ENCODE results near the gene LRRC4C.

LRRC4C gene

DNA sequence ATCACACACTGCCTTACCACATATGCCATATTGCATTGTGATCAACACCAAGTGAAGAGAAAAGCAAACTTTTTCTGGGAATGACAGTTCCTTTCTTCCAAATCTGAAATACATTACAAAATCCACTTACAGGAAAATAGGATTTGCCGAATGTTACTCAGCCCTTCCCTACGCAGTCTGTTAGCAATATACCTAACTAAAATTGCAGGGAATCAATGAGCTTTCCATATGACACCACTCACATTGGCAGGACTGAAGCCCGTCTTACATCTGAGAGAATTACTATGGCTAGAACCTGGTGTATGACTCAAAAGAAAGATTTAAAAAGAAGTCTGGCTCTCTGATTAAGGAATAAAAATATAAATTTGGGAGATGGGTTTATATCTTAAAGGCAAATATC is 136.0 kb downstream of the LRRC4C start:
- DNase-seq (ENCODE audit: low spot score): no peak

DNA sequence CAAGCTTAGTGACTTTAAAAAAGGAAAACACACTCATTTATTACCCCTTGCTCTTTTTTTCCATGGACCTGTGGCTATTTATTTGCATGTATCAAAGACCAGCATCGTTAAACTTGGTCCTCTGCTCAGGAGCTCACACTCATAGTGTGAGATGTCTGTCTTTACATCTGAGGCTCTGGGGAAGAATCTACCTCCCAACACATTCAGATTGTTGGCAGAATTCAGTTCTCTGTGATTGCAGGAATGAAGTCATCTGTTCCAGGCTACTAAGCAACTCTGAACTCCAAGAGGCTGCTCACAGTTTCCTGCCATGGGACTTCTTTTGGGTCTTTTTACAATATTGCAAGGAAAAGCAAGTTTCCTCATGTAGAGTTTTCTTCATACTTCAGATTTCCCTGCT is 138.8 kb downstream of the LRRC4C start:
- DNase-seq (ENCODE audit: low spot score): no peak

DNA sequence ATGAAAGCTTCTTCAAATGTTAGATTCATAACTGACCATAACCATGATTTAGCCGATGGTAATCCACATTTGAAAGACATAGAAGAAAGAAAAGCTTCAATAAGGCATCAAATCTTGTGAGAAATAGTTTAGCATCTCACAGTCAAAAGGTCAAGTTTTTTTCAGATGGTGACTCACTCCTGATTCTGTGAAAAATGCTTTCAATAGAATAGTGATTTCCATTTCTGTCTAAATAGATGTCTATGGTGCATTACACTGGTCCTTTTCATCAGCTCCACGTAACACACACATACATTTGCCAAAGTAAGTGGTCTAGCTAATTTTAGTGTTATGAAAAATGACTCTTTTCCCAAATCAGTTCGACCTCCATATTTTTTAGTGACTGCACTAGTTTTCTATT is 139.2 kb downstream of the LRRC4C start:
- DNase-seq (ENCODE audit: low spot score): no peak

DNA sequence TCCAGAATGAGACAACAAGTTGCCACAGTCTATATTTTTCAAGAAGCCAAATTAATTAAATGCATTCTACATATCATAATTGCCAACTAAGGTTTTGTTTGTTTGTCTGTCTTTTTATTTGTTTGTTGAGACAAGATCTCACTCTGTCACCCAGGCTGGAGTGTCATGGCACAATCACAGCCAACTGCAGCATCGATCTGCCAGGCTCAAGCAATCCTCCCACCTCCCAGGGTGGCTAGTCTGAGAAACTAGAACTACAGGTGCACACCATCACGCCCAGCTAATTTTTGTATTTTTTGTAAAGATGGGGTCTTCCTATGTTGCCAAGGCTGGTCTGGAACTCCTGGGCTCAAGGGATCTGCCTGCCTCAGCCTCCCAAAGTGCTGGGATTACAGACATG is 140.0 kb downstream of the LRRC4C start:
- DNase-seq (ENCODE audit: low spot score): no peak

DNA sequence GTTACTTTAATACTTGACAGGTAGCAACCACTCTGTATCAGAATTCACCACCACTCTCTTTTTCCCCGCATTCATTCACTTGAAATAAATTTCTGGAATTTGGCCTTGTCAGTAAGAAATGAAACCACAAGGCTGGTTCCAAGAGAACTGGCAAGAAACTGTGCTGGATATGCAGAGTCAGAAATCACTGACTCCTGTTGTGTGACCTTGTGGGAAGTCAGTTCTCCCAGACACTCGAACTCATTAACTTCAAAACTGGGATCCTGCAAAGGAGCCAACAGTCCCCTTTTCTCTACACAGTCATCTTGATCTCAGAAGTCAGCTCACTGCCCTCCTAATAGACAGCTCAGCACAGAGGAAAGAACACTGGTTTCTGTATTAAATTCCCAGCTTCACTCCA is 142.7 kb downstream of the LRRC4C start:
- DNase-seq (ENCODE audit: low spot score): no peak

DNA sequence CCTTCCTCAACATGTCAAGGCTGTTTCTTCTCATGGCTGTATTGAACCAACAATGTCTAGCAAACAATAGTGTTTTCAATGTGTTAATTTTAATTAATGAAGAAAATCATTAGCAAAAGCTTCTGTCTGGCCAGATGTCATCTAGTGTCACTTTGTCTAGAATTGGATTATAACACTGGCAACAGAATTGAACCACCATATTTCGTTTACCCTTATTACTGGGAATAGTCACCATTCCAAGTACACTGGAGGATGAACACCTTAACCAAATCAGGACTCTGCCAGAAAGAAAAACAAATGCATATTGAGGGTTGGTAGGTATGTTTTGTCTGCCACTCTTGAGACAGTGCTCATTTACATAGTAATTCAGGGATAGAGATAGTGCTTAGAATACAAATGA is 146.2 kb downstream of the LRRC4C start:
- no peak for DNase-seq (ENCODE audit: low spot score)

DNA sequence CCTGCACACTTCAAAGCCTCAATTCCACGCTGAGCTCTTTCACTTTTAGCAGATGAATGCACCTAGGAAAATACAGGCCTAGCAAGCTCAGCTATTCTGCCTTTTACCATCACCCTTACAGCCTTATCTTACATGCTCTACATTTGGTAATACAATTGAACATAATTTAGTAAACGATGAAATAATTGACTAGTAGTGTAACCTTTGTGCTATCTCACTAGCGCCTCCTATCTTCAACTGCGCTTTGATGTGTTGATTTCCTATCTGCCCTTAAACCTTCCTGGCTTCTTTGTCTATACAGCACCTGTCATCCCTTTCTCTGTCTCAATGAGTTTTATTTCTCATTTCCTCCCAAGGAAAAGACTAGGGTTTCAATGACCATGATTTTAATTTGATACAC is 149.7 kb downstream of the LRRC4C start:
- no peak for DNase-seq (ENCODE audit: low spot score)

DNA sequence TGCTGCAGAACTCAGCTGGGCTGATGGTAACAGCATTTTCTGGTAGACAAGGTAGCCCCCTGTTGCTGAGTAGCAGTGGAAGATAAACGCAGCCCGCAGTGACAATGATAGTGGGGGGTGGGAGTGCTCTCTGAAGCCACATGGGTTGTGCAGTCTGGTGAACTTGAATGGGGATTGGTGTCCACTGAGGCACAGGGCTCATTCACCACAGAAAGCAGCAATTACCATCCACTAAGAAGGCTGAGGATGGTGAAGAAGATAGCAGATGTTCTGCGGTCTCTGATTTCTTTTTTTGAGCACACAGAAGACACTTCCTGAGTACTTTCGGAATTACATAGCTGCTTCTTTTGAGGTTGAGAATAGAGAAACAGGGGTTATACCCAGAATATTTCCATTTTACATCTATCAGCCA is 150.3 kb downstream of the LRRC4C start:
- no peak for DNase-seq (ENCODE audit: low spot score)

DNA sequence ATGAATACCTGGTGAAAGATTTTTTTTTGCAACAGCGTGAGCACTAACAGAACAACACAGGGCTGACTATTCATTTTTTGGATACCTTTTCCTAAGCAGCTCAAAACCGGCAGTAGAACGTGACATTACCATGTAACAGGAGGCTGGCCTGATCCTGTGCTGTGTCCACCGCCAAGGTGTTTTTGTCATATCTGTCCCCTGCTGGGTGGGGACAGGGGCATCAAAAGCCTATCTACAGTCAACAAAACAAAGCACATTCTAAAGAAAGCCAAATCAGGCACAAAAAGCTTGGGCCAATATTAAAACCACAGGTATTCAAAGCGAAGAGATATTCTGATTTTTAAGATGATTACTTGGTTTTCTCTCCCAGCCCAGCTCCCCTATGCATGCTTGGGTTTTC is 151.2 kb downstream of the LRRC4C start:
- no peak for DNase-seq (ENCODE audit: low spot score)

DNA sequence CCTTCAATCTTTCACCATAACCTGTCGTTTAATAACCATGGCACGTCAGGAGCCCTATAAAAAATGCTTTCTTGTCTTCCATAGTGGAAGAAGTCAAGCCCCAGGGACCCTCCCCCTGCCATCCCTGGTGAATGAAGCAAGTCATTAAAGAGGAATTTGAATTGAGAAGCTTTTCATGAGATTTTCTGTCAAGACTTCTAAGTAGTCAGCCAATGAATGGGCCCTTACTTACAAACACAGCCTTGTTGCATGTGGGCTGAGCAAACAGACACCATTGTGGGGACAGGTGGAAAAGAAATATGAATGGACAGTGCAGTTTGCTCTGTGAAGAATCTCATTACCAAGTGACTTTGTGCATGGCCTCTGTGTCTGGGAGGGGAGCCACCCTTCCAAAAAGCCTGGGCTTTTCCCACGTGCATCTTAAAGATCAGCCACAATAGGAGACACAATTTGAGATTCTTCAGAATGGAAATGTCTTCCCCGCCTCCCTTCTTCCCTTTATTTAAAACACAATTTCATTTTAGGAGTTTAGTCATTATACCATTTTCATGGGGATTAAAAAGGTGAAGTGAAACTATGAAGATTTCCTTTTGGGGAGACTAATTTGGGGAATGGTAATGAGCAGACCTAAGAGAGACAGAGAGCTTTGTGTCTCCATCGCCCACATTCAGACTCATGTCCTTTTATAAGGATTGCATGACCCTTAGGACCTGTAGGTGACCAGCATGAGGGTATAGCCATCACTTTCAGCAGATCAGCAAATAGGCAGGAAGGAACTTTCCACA is 152.0 kb downstream of the LRRC4C start:
- no peak for DNase-seq (ENCODE audit: low spot score)

DNA sequence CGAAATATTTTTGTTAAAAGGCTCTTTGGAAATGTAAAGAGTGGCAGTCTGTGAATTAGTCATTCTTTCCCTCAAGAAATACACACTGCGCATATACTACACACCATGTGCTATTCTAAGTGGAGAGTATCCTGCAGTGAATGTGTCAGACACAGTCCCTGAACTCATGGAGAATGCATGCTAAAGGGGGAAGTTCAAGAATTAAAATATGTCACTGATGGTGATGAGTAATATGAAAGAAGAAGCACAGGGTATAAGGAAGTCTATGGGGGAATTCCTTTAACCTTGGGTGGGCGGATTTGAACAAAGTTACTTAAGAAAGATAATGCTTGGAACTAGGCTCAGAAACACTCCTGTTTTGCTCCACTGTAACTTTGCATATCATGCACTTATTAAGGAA is 153.0 kb downstream of the LRRC4C start:
- DNase-seq (ENCODE audit: low spot score): no peak

DNA sequence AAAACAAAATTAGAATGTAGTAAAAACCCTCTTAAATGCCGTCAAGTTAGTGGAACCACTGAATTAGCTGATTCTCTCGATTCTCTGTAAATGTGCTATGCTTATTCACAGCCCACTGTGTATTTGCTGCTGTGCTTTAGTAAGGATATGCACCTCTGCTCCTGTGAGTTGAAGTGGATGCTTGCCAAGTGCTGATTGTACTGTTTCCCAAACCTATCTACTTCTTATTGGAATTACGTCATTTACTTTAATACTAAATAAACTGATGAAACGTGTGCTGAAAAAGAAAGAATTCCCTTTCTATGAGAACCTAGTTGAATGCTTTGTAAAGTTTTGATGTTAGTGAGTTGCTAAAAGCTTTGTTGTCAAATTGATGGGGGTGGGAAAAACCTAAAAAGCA is 158.4 kb downstream of the LRRC4C start:
- DNase-seq (ENCODE audit: low spot score): no peak

DNA sequence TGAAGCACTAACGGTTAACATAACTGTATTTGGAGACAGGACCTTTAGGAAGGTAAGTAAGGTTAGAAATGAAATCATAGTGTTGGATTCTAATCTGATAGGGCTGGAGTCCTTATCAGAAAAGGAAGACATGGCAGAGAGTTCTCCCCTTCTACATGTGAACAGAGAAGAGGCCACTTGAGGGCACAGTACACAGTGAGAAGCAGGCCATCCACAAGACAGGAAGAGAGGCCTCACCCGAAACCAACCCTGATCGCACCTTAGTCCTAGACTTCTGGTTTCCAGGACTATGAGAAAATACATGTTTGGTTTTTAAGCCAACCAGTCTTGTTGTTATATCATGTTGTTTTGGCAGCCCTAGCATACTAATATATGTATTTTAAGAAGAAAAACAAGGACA is 170.0 kb downstream of the LRRC4C start:
- no peak for DNase-seq (ENCODE audit: low spot score)

DNA sequence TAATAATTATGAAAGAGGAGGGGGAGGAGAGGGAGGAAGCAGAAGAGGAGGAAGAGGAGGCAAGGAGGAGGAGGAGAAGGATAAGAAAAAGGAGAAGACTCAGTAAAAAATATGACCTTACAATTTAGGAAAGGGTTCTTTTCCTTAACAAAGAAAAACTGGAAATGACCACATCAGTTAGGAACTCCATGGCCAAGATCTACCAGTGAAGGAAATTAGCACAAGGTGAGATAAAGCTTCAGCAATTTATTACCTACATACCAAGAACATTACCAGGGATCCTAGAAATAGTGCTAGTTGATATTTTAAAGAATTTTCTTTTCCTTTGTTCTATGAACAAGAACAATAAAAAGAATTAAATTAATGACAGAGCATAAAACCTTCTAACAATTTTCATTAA is 172.7 kb downstream of the LRRC4C start:
- no peak for DNase-seq (ENCODE audit: low spot score)

DNA sequence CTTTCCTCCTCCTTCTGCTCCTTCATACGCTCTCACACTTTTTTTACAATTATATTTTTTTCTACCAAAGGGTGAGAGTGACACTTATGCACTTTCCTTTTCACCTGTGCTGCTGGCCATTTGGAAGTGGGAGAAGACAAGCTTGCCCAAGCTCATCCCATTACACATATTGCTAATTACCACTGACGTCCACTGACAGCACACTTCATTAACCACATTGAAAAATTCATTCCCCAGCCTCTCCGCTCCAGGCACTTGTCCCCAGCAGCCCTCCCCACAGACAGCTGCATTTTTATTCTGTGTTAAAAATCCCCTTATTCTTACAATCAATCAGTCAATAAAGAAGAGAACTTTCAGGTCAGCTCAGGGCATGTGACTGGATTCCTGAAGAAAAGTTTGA is 175.1 kb downstream of the LRRC4C start:
- no peak for DNase-seq (ENCODE audit: low spot score)

DNA sequence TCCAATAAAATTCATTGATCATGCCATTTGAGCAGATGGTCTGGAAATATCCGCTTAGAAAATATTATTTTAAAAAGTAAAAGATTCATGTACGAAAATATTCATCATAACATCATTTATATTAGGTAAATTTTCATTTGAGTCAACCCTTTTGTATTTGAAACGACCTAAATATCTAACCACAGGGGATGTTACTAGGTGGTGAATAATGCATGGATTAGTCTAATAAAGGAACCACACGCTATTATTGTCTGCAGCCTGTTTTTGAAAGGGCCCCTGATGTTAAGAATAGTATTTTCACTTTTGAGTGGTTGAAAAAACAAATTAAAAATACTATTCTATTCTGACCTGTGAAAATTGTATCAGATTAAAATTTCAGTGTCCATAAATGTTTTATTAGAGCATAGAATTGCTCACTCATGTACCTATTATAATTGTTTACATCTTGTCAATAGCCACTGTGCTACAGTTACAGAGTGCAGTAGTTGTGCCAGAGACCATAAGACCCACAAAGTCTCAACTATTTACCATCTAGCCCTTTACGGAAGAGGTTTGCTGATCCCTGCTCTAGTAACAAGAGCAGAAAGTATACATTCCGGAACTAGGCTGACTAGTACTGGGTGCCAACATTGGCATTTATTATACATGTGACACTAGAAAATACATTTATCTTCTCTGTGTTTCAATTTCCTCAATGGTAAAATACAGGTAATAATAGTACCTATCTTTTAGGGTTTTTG is 176.1 kb downstream of the LRRC4C start:
- DNase-seq (ENCODE audit: low spot score): no peak

DNA sequence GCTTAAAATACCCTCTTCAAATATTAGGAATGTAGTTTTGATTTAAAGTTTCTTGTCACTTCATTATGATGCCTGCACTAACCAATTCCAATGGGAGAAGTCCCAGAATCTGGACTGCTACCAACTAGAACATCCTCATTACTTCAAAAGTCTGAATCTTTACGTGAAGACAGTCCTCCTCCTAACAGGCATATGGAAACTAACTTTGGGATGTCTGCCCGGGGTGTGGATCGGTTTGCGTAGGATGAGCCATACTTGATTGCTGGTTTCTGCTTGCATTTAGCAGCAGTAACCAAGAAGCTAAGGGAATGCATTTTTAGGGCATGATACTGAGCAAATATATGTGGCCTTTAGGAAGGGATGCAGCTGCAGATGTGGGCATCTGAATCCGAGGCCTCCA is 177.1 kb downstream of the LRRC4C start:
- no peak for DNase-seq (ENCODE audit: low spot score)

DNA sequence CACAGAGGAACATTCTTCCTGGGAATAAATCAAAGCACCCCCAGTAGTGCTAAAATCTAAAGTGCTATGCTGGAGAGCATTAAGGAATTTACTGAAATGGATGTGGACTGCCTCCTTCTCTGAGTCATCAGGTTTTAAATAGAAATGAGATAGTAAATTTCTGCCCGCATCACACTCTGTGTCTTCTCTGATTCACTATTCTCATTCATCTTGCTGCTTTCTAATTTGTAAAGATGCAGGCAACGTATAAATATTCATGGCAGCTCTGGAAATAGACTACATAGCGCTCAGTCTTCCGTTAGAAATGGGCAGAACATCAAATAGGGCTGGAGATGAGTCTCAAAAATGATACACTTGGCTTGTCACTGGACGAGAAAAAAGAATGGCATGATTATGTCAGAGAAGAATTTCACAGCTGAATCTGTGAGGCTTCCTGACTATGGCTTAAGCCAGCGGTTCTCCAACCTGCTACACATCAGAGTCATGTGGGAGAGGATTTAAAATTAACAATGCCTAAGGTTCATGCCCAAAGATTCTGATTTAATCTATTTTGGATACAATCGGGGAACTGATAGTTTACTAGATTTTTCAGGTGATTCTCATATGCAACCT is 178.2 kb downstream of the LRRC4C start:
- DNase-seq (ENCODE audit: low spot score): no peak

DNA sequence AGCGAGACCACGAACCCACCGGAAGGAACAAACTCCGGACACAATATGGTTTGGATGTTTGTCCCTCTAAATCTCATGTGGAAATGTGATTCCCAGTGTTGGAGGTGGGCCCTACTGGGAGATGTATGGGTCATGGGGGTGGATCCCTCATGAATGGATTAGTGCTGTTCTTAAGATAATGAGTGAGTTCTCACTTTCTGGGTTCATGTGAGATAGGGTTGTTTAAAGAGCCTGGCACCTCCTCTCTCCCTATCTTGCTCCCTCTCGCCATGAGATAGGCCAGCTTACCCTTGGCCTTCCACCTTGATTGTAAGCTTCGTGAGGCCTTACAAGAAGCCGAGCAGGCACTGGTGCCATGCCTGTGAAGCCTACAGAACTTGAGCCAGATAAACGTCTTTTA is 184.6 kb downstream of the LRRC4C start:
- DNase-seq (ENCODE audit: low spot score): no peak

DNA sequence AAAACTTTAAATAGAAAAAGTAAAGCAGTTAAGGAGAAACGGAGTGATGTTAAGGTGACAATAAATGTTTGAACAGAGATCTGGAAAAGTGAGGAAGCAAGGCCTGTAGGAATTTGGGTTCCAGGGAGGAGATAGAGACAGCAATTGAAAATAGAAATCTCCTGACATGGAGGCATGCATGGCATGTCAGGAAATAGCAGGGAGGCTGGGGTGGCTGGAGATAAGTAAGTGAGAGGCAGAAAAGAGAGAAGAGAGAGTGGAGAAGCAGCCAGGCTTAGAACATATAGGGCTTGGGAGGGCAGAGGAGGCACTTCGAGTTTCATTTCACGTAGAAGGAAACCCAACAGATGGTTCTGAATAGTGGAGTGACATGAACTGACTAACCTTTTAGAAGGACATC is 185.5 kb downstream of the LRRC4C start:
- no peak for DNase-seq (ENCODE audit: low spot score)

DNA sequence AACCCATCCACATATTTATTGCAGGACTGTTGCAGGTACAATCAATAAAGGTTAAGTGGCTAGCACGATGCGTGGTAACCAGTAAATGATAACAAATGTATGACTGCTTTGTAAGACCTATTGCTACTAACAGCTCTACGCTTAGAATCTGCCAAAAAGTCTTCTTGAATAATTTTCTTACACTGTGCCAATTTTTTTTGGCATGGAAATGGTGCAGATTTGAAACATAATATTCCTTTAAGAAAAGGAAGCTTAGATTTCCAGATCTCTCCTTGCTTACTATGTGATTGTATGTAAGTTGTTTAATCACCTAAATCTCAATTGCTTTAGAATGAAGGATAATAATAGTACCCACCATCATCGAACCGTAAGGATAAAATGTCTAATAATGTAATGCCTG is 192.0 kb downstream of the LRRC4C start:
- DNase-seq (ENCODE audit: low spot score): no peak

DNA sequence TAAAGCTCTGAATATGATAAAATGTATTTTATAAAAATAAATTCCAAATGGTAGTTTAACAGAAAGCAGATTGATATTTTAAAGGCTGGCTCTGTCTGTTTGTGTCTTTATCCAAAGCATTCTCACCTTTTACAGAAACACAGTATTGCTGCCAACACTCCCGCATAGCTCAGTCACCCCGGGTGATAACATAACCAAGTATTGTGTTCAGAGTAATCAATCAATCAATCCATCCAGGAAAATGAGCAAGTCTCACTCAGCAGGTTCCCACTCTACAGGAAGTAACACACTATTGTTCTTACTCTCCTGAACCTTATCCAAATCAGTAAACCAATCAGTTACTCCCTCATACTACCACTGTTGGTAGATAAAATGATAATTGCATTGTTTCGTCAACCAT is 203.4 kb downstream of the LRRC4C start:
- no peak for DNase-seq (ENCODE audit: low spot score)

DNA sequence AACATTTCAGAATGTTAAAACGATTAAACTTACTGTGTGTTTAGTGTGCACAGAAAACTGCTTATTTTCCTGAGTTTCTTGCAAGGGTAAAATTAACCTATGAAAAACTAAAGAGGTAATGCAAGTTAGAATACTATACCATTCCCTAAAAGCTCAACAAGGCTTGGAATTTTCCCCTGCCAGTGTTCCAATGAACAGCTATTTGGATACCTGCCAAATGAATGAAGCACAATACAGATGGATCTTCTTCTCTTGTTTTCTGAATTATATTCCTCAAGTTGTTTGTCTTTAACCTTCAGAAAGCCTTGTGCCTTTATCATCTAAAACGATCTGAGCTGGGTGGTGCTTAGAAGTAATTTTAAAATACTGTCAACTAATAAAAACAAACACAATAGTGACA is 204.5 kb downstream of the LRRC4C start:
- DNase-seq (ENCODE audit: low spot score): no peak
